Endothelial cell of hepatic sinusoid (primary cell): ENCODE results near the gene CA10.

Experiments used
- in situ Hi-C: cut with HindIII; loops from 2 replicates; pipeline ENCODE4 v1.10.0; 2017; ENCODE audit warnings: low sequenced_read_pairs

Gene CA10

DNA sequence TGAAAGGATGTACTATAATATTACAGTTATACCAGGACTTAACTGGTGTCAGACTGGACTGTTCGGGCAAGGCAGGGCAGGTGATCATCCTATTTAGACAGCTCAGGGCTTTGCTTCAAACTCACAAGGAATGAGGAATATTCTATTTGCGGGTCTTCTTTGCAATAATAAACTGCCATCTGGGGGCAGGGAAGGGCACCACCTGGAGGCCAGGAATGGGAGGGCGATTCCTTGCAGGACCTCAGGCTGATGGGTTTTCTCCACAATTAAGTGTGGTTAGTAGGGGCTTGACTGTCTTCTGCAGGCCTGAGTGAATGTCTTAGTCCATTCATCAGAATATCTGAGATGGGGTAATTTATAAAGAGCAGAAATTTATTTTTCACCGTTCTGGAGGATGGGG lies 424.1 kb downstream of the CA10 start:
- in situ Hi-C loops, result no loop called here

DNA sequence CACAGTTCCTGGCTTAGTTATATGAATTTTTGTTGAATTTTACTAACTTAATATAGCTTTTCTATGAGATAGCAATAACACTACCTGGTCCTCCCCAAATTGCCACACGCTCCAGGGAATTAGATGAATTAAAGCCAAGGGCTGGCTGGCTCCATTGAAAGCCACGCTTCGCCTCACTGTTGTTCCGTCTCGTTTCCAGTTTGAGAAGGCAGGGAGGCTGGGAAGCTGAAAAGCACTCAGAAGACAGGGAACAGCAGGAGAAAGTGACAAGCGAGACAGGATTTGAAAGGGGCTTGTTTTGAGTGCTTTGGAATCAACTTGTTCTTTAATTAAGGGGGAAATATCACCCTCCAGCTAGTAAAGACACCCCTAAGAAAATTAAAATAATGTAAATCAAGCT lies 425.3 kb downstream of the CA10 start:
- in situ Hi-C loops, result no loop called here

DNA sequence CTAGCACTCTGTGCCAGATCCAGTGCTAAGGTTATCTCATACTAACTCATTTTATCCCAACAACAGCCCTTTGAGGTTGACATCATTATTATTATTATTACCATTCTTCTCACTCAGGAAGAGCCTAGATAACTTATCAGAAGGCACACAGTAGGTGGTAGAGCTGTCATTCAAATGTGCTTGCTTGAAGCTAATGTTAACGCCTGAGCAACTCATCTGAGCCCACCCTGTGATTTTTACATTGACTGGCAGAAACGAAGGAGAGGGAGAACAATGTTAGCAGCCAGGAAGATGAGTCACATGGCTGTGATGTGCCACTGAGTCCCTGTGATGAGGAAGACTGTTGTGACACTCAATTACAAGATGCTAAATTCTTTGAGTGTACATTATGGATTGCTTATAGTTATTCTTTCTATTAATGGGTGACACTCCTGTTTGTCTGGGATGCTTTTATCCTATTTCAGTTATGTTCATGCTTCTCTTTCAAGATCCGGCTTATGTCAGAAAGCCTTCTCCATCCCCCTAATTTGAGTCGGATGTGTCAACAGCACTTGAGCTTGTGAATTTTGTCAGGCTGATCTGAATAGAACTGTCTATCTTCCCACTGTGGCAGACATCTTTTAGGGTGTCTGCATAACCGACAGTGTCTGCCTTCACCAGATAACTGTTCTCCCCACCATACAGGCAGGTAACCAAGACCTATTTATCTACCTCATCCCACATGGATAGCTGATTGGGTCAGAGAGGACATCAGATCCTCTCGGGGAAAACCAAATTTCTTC lies 426.4 kb downstream of the CA10 start:
- in situ Hi-C loops, result no loop called here

DNA sequence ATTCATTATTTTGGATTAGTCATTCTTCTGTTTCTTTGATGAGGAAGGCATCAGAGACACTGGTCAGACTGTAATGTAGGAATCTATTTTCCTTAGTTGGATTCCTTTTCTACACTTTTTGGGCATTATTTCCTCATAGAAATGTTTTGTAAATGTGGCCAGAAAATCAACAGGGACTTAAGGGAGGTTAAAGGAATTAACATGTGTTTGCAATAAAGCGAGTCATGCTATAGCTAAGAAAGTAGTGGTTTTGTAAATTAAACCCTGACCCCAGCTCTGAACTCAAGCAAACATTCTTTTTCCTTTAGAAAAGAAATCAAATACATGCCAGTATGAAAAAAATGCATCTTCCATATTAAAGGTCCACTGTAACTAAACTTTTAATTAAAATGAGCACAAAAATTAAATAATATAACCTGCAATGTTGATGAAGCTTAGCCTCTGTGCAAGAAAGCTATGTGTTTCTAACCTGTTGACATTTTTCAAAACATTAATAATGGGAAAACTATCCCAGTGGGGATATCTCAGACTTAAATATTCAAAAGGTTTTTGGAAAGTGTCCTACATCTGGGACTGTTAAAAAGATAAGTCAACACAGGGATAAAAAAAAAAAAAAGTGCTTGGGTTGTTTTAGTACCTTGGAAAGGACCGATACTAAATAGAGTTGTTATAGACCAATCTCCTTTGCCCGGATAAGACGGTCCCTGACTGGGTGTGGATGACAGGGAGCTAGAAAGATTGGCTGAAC lies 428.0 kb downstream of the CA10 start:
- in situ Hi-C loops, result no loop called here

DNA sequence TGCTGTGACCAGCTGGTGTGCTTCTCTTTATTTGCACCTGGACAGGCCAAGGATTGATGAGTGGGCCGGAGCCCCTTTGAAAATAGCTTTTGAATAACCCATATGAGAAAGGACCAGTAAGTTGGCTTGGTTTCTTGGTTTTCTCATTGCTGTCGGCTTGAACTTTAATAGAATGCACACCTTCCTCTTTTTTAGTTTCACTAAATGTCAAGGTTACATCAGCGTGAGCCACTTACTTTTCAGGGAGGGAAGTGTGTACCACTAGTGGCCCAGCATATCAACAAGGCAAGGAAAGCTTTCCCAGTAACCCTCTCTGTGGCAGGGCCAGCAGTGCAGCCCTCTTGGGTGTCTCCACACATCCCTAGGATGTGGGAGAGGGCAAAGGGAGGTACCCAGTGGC lies 433.3 kb downstream of the CA10 start:
- in situ Hi-C loops, result no loop called here

DNA sequence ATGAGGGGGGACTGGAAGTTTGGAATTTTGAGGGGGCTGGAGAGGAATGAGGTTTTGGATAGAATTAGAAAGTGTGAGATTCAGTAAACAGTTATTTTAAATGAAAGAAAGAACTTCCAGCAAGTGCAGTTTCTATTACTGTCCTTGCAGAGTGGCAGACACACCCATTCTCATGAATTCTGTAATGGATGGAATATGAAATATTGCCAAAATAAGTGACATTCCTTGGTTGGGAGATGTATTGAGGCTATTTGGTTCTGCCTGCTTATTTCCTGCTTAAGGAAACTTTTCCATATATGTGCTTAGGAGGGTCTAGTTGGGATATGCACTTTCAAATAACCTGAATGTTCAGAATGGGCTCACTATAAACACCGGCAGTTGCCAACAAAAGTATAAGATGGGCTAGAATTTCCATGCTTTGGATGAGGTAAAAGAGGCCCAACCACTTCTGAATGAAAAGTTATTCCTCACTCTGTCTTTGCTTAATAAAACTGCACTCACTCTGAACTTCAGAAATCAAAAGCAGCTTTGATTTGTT lies 434.4 kb downstream of the CA10 start:
- in situ Hi-C loops, result no loop called here

DNA sequence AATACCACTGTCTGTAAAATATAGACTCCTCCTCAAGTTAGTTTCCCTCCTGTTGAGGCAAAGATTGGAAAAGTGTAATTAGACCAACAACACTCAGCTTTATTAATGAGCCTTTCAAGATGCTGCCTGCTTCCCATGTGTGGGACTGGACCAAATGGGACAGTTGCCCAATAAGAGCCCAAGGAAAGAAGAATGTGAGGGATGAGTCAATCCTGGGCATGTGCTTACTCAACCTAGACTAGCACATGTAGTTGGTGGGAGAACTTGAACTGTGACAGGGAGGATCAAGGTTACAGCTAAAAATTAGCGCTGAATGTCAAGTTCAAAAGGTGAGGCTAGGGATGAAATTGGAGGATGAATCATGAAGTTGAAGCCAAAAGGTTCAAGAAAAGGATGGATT lies 435.5 kb downstream of the CA10 start:
- in situ Hi-C loops, result no loop called here

DNA sequence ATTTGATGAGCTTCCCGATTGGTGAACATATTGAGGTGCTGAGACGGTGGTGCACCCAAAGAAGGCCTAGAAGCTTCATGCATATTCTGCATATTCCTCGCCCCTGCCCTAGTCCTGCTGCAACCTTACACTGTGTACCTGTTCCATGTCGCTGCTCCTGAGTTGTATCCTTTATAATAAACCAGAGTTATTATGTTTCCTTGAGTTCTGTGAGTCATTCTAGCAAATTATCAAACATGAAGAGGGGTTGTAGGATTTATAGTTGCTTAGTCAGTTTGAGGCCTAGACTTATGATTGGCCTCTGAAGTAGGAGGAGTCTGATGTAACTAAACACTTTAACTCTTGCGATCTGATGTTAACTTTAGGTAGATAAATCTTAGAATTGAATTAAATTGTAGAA lies 436.8 kb downstream of the CA10 start:
- in situ Hi-C loops, result no loop called here

DNA sequence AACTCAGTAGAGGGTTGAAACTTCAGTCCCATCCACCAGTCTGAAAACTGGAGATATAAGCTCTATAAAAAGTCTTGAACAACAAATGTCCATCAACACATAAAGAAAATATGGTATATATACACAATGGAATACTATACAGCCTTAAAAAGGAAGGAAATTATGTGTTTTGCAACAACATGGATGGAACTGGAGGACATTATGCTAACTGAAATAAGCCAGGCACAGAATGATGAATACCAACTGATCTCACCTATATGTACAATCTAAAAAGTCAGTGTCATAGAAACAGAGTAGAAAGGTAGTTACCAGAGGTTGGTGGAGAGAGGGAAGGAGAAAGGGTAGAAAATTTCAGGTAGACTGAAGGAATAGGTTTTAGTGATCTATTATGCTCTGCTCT lies 438.1 kb downstream of the CA10 start:
- in situ Hi-C loops, result no loop called here

DNA sequence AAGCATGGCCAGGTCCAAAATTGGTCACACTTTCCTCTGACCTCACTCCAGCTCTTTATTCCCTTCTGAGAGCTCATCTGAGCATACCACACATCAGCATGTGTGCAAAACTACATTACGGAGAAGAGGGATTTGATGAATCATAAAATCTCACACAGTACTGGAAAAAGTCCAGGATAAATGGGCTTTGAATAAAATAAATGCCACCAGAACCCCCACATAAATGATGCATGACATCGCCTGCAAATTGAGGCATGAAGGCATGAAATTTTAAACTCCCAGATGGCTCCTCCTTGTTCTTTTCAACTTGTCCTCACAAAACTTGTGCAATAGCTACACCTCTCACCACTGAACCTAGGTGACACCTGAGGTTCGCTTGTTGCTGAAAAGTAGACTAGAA lies 439.5 kb downstream of the CA10 start:
- in situ Hi-C loops, result no loop called here

DNA sequence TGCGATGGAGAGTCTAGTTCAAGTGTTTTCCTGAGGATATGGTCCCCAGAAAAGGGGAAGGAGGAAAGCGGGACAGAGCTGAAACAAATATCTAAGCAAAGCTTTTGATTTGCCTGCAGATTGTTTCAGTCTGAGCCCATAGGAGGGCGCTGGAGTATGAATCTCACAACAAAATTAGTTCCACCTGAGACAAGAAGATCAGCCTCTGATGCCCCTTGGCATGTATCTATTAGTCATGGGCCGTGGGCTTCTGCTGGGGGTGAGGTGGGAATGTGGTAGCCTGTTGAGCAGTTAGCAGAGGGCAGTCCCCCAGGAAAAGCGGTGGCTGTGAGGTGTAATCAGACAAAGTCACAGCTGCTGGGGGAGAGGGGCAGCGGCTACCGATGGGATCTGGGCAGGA lies 446.9 kb downstream of the CA10 start:
- in situ Hi-C loops, result no loop called here

DNA sequence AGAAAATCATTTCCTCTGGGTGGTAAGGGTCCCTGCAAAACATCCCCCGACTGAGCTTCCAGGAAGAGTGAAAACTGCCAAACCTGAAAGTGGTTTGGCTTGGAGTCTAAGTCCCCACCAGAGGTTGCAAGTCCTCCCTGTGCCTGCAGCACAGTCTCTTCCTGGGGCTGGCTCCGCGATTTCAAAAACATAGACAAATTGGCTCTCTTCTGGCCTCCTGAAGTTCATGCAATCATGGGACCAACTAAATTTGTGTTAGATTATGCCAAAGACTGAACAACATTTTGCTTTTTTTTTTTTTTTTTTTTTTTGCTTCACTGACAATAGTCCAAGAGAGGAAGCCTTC lies 447.9 kb downstream of the CA10 start:
- in situ Hi-C loops, result no loop called here

DNA sequence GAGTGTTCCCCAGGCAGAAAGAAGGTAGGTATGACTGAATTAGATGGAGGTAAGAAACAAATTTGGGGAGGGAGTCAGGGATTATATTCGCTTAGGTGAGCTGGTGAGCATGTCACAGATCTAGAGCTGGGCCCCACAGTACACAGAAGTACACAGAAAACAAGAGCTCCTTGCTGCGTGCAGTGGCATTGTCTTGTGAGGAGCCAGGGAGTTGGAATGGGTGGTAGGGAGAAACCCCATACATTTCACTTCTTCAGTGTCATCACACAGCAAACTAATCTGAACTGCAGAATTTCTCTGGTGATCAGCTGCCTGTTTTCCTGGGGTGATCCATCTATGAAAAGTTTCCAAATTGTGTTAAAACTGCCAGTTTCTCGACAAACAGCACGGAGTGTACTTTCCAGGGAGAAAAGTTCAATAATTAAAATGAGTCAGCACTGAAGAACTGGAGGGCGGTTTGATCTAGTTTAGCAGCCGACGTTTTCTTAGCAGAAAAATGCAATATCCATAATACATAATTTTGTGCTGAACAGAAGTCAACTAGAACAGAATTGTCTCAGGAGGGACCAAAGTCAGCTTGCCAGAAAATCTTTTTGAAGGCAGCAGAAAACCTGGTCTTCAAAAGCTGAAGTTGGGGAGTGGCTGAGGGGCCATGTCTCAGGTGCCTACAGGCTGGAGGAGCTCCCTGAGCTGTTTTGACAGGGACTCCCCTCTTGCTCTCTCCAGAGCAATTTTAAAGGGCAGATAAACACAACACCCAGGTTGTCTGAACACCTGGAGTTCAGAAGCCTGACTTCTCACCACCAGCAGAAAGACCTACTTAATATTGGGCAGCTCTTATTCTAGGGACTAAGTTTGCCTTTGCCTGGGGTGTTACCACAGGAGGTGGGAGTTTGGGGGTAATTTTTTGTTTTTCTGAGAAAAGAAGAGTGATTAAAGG lies 448.6 kb downstream of the CA10 start:
- in situ Hi-C loops, result no loop called here

DNA sequence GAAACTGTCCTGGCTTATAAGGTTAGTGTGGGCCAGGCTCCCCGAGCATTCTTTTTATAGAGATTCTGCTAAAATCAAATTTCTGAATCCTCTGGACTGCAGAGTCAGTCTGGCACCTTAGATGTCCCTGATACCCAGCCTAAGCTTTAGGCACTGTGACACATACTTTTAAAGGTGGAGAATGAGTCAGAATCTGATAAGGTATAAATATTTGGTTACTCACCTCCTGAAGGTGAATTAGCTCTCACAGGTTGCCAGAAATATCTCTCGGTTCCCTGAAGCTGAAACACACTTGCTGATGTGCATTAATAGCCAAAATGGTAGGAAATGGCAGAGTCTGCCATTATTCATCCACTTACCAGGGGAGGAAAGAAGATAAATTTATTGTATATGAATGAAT lies 451.3 kb downstream of the CA10 start:
- in situ Hi-C loops, result no loop called here

DNA sequence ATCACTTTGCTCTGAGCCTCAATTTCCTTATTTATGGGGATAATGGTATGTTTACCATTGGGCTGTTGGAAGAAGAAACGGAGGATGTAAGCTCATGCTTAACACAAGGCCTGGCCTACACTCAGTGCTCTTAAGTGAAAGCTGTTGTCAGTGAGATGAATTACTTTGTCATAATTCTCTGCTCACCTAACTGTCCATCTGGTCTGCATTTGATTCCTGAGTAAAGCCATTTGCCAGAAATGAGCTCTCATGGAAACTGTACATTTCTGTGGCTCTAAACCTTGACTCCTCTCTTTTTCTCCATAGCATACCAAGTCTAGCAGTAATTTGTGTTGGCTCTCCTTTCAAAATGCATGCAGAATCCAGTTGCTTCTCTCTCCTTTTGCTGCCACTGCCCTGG lies 452.4 kb downstream of the CA10 start:
- in situ Hi-C loops, result no loop called here

DNA sequence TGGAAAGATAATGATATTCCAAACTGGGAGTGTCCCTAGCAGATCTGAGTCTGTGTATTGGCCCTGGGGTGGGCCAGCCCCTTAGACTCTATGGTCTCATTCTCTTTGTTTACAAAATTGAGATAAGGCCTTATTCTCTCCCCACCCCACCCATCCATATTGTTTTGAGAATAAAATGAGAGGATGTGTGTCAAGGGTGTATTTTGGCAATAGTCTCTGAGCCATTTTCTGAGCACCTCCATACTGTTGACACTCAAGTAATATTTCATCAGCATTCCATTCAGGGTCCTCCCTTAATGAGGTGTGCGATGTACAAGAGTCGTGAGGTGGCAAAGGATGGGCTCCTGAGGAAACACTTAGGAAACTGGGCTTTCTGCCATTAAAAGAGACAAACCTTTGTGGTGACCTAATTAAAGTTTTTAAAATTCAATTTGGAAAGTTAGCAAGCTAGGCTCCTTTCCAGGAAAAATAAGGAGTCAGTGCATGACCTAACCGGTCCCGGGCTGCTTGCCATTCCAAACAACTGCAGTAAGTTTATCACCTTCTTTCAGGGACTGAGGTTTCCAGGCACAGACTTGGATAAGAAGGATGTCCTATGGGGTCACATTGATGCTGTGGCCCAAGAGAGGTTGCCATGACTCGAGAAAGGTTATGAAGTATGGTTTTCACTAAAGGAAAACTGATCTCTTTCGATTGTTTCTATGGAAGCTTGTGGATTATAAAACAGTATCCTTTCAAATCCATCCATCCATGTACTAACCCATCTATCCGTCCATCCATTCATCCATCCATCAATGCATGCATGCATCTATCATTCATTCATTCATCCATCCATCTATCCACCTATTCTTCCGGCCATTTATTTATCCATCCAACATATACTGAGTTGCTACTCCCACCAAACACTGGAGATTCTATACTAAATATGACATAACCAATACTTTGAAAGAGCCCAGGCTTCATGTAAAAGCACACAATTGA lies 454.9 kb downstream of the CA10 start:
- in situ Hi-C loops, result no loop called here

DNA sequence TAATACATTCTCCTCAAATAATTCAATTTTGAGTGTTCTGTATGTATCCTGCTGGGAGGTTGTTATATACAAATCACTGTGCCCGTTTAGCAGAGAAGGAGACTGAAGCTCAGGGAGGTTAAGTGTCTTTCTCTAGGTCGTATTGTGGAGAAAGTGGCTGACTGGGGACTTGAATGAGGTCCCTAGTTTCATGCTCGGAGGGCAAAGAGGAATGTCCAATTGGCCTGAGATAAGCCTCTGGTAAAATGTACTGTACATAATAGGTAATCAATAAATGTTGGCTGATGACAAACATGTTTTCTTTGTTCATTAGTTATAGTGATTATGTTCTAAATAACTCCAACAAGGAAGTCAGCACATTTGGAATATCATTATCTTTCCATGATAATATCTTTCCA lies 455.6 kb downstream of the CA10 start:
- in situ Hi-C loops, result no loop called here

DNA sequence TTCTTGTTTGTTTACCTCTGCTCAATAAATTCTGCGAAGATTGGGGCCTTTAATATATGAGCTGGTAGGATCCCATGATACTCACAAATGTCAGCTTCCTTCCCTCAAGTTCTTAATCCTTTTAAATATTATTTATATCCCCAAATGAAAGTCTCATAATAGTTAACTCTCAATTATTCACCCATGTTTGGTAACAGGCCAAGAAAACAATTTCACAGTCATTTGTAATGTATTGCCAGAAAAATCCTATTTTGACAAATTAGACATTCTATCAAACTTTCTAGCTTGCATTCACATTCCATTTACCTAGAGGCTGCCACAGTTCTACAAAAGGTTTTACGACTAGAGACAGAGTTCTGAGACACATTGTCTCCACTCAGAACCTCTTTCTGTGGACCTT lies 457.0 kb downstream of the CA10 start:
- in situ Hi-C loops, result no loop called here

DNA sequence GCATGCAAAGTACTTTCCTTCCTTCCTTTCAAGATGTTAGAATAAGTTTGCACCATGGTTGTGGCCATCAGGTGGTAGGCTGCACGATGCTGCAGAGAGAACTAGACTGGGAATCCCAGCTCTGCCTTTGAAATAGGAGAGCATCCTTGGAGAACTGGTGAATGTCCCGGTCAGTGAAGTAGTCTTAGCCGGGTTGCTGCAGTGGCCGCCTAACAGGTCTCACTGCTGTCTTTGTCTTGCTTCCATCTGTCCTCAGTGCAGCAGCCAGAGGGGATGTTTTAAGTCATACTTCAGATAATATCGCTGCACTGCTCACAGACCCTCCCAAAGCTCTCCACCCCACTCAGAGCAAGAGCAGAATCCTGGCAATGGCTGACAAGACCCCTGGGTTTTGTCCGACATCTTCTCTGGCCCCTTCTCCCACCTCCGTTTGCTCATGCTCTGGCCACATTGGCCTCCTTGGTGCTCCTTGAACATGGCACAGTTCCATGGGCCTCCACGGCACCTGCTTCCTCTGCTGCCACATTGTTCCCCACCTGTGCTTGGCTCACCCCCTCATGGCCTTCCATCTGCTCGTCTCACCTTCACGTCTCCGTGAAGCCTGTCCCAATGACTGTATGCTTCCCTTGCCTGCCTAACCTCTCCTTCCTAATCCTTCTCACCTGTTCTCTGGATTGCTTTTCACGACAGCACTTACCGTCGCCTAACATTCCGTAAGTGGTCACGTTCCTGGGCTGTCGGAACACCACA lies 458.3 kb downstream of the CA10 start:
- in situ Hi-C loops, result no loop called here
